Stimulated activated CD8-positive, alpha-beta memory T cell treated with anti-CD3 and anti-CD28 coated beads, Interleukin-4, amount 100 ng/mL, for 24 hours (primary cell): ENCODE results near the gene MRNIP.

ENCODE experiments used
- DNase-seq: peaks from one replicate; pipeline ENCODE4 v3.0.0-alpha.2; 2020; ENCODE audit warnings: low read depth

Gene MRNIP

GRCh38 chr5:179803651-179804554 lies 54.7 kb downstream of the MRNIP start:
- DNase-seq, result no peak

GRCh38 chr5:179802950-179803562 lies 55.6 kb downstream of the MRNIP start:
- DNase-seq, result no peak

- no peak for DNase-seq
Observed at GRCh38 chr5:179802207-179802883, 56.3 kb downstream of the MRNIP start.

- DNase-seq, result peak; percentile 79
Observed at GRCh38 chr5:179801304-179802206, 57.1 kb downstream of the MRNIP start.

GRCh38 chr5:179800696-179801201 lies 57.9 kb downstream of the MRNIP start:
- DNase-seq, result no peak

GRCh38 chr5:179800071-179800695 lies 58.4 kb downstream of the MRNIP start:
- no peak for DNase-seq

GRCh38 chr5:179799644-179799973 lies 59.0 kb downstream of the MRNIP start:
- DNase-seq, result no peak

GRCh38 chr5:179798771-179799643 lies 59.6 kb downstream of the MRNIP start:
- DNase-seq, result no peak

GRCh38 chr5:179798144-179798770 lies 60.4 kb downstream of the MRNIP start:
- DNase-seq, result no peak

GRCh38 chr5:179797741-179798140 lies 60.9 kb downstream of the MRNIP start:
- no peak for DNase-seq

- no peak for DNase-seq
Observed at GRCh38 chr5:179796877-179797608, 61.6 kb downstream of the MRNIP start.

- peak; percentile 52 for DNase-seq
Observed at GRCh38 chr5:179795863-179796833, 62.5 kb downstream of the MRNIP start.

GRCh38 chr5:179795049-179795862 lies 63.4 kb downstream of the MRNIP start:
- DNase-seq, result no peak

GRCh38 chr5:179794575-179794974 lies 64.0 kb downstream of the MRNIP start:
- DNase-seq, result no peak

GRCh38 chr5:179794171-179794570 lies 64.4 kb downstream of the MRNIP start:
- DNase-seq, result no peak

- DNase-seq, result no peak
Observed at GRCh38 chr5:179793468-179794139, 65.0 kb downstream of the MRNIP start, which contains the start of gene LTC4S. LTC4S (plus strand) TSS chr5:179793986; CDS start chr5:179794081, 95 bp downstream.
